Esophagus muscularis mucosa (tissue), 4 donors: ENCODE data around the gene SLC25A47. TPM values are rescaled to one million over a fixed set of nuclear protein-coding genes. Genes with fewer than 3 reads are reported as not detected.

Experiments used
- DNase-seq: peaks from one replicate; pipeline ENCODE4 v3.0.0-alpha.2; 2017; ENCODE audit errors: extremely low spot score
- H3K27ac ChIP-seq, 4 donors: fragments of 200-600 bp; sonication (generic); replicated peaks in 1 of 4; 1 replicate in 3 of 4; 2 replicates in 1 of 4; pipeline ENCODE4 v1.5.1; 2016 to 2019; ENCODE audit warnings: mild to moderate bottlenecking in 1 of 4
- H3K27me3 ChIP-seq, 4 donors: fragments of 200-600 bp; sonication (generic); one replicate each; pipeline versions ENCODE4 v1.5.1 to v1.6.0; 2016 to 2019
- H3K36me3 ChIP-seq, 4 donors: fragments of 200-600 bp; sonication (generic); one replicate each; pipeline ENCODE4 v1.5.1; 2016 to 2019
- H3K4me1 ChIP-seq, 4 donors: fragments of 200-600 bp; sonication (generic); one replicate each; pipeline ENCODE4 v1.5.1; 2016 to 2019
- H3K4me3 ChIP-seq, 4 donors: fragments of 200-600 bp; sonication (generic); 1 replicate in 2 of 4; 2 replicates in 2 of 4; pipeline ENCODE4 v1.5.1; 2016 to 2019; ENCODE audit warnings: mild to moderate bottlenecking in 4 of 4, moderate library complexity in 1 of 4
- H3K9me3 ChIP-seq, 4 donors: fragments of 200-600 bp; sonication (generic); 1 replicate in 3 of 4; 2 replicates in 1 of 4; pipeline ENCODE4 v1.5.1; 2016 to 2019
- CTCF ChIP-seq, 3 experiments: fragments of 200-600 bp in 2 of 3; fragments of 450-650 bp in 1 of 3; sonication (generic) in 2 of 3; IDR thresholded peaks; one replicate each; pipeline ENCODE4 v1.5.1; 2017 to 2019; ENCODE audit warnings: antibody characterized with exemption in 3 of 3, mild to moderate bottlenecking in 2 of 3, moderate library complexity in 1 of 3
- EP300 ChIP-seq: sonication (generic); formaldehyde crosslinking; IDR thresholded peaks from one replicate; pipeline ENCODE4 v1.6.1; 2017; ENCODE audit warnings: antibody characterized with exemption
- POLR2A ChIP-seq: fragments of 450-650 bp; IDR thresholded peaks from one replicate; pipeline ENCODE4 v1.6.1; 2017; ENCODE audit warnings: antibody characterized with exemption, moderate library complexity, mild to moderate bottlenecking, low read depth
- POLR2AphosphoS5 ChIP-seq, 2 donors: sonication (generic); formaldehyde crosslinking; IDR thresholded peaks; one replicate each; pipeline ENCODE4 v1.6.1; 2017; ENCODE audit warnings: antibody characterized with exemption in 2 of 2
- WGBS: methylation state at CpG from one replicate; pipeline ENCODE4 v1.1.5; 2018; 5-methylcytosine and 5-hydroxymethylcytosine counted together
- intact Hi-C: fragments of 100-400 bp; cut with DNase I; formaldehyde crosslinking; loops from one replicate; pipeline ENCODE4 v1.15.1; 2023
- total RNA-seq, 4 donors: library from RNA; depleted of rRNA; stranded (reverse); fragments of >200 nt; gene quantifications; one replicate each; pipeline versions ENCODE4 v1.1.0 to v1.2.1, GENCODE V29; 2016

Gene SLC25A47
- total RNA-seq, 4 donors from 2014 or later, result not detected

- intact Hi-C loops, result no loop called here
- Histone ChIP-seq H3K4me1 (peaks cover 12 to 23% (median 18%) of the 10 kb centered on the region in 4 donors), H3K4me3 (no peak overlapping the region), H3K9me3 (no peaks in the 10 kb centered on the region), H3K36me3 (peaks cover 25 to 79% (median 61%) of the 10 kb centered on the region in 4 donors), H3K27ac (no peak overlapping the region), H3K27me3 (no peaks in the 10 kb centered on the region)
- no peak for DNase-seq
- no peak for TF ChIP-seq CTCF (IDR thresholded peaks at IDR 0.05)
- TF ChIP-seq POLR2AphosphoS5 (IDR thresholded peaks at IDR 0.05), result no peak
- 97% methylated on average over 6 of the region's 17 CpGs for WGBS
These were observed 22.6 kb downstream of the SLC25A47 start for GRCh38 chr14:100345711-100346110.

GRCh38 chr14:100346306-100347091, 23.4 kb downstream of the SLC25A47 start:
- H3K4me3 ChIP-seq, result no peak overlapping the region
- WGBS, result 94% methylated on average over 12 of the region's 12 CpGs
- intact Hi-C loops, result no loop called here
- TF ChIP-seq POLR2AphosphoS5 (IDR thresholded peaks at IDR 0.05) (no peak), EP300 (no peak), CTCF (IDR thresholded peaks at IDR 0.05) (no peak), POLR2A (no peak)
- H3K4me1 ChIP-seq, result peaks cover 10 to 15% (median 11%) of the 10 kb centered on the region in 4 donors
- H3K27ac ChIP-seq, result no peak overlapping the region
- no peaks in the 10 kb centered on the region for H3K27me3 ChIP-seq
- no peaks in the 10 kb centered on the region for H3K9me3 ChIP-seq
- H3K36me3 ChIP-seq, result peaks cover 27 to 83% (median 67%) of the 10 kb centered on the region in 4 donors
- no peak for DNase-seq

GRCh38 chr14:100348253-100348729, 25.2 kb downstream of the SLC25A47 start:
- Histone ChIP-seq H3K27ac (no peak overlapping the region), H3K9me3 (no peaks in the 10 kb centered on the region), H3K36me3 (peaks cover 33 to 83% (median 71%) of the 10 kb centered on the region in 4 donors), H3K4me1 (no peaks in the 10 kb centered on the region), H3K27me3 (no peaks in the 10 kb centered on the region), H3K4me3 (no peak overlapping the region)
- WGBS, result 94% methylated on average over 10 of the region's 12 CpGs
- no peak for TF ChIP-seq EP300
- no peak for TF ChIP-seq POLR2AphosphoS5 (IDR thresholded peaks at IDR 0.05)
- no peak for TF ChIP-seq CTCF (IDR thresholded peaks at IDR 0.05)
- TF ChIP-seq POLR2A, result no peak
- DNase-seq, result no peak
- intact Hi-C loops, result no loop called here

GRCh38 chr14:100348784-100349685, 25.9 kb downstream of the SLC25A47 start:
- intact Hi-C loops, result no loop called here
- peaks cover 37 to 86% (median 78%) of the 10 kb centered on the region in 4 donors for H3K36me3 ChIP-seq

More at GRCh38 chr14:100348784-100349685, 25.9 kb downstream of the SLC25A47 start:
- no peak for DNase-seq
- no peaks in the 10 kb centered on the region for H3K9me3 ChIP-seq
- no peak for TF ChIP-seq EP300
- TF ChIP-seq POLR2AphosphoS5 (IDR thresholded peaks at IDR 0.05), result no peak
- TF ChIP-seq CTCF (IDR thresholded peaks at IDR 0.05), result no peak
- 87% methylated on average over 13 of the region's 14 CpGs for WGBS
- H3K4me1 ChIP-seq, result no peaks in the 10 kb centered on the region
- H3K27ac ChIP-seq, result no peak overlapping the region
- H3K27me3 ChIP-seq, result no peaks in the 10 kb centered on the region
- no peak overlapping the region for H3K4me3 ChIP-seq
